NB4 (cell line): ENCODE results near the gene USH2A.

Experiments used
- CTCF ChIP-seq: IDR thresholded peaks from one replicate; pipeline ENCODE4 v1.5.1; 2012; ENCODE audit warnings: low read depth, low read length
- MAX ChIP-seq: IDR thresholded peaks from 2 replicates; pipeline ENCODE4 v1.6.1; 2011; ENCODE audit warnings: low read depth, low read length
- MYC ChIP-seq: IDR thresholded peaks from 2 replicates; pipeline ENCODE4 v1.6.1; 2011; ENCODE audit warnings: low read depth, low read length
- POLR2A ChIP-seq: IDR thresholded peaks from 2 replicates; pipeline ENCODE4 v1.6.1; 2011; ENCODE audit warnings: mild to moderate bottlenecking; ENCODE audit not compliant: insufficient read length; ENCODE audit errors: extremely low read depth

- TF ChIP-seq CTCF: no peak
- TF ChIP-seq MAX: no peak
- TF ChIP-seq POLR2A: no peak
- no peak for TF ChIP-seq MYC
Measured at GRCh38 chr1:215669806-215670491, 753.3 kb downstream of the USH2A start.
